ENCODE results near the gene PACRG.
A peak's percentile ranks its signal among the peaks of the same experiment; 100 is the strongest.

DNA sequence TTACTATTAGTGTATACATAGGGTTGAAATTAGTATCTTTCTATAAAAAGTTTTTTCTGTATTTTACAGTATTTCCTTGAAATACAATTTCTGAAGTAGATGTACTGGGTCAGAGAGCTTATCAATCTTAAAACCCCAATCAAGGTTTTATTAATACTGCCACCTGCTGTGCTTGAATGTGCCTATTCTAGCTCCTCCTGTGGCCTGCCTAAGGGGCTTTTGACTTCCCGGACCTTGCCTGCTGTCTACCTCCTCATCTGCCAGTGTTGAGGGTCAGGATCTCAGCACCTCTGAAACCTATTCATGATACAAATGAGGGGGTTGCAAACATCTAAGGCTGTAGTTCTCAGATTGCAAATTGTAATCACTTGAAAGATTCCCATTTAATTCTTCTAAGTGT, 9.2 kb downstream of the PACRG start:
- TF ChIP-seq, protein P1, sequence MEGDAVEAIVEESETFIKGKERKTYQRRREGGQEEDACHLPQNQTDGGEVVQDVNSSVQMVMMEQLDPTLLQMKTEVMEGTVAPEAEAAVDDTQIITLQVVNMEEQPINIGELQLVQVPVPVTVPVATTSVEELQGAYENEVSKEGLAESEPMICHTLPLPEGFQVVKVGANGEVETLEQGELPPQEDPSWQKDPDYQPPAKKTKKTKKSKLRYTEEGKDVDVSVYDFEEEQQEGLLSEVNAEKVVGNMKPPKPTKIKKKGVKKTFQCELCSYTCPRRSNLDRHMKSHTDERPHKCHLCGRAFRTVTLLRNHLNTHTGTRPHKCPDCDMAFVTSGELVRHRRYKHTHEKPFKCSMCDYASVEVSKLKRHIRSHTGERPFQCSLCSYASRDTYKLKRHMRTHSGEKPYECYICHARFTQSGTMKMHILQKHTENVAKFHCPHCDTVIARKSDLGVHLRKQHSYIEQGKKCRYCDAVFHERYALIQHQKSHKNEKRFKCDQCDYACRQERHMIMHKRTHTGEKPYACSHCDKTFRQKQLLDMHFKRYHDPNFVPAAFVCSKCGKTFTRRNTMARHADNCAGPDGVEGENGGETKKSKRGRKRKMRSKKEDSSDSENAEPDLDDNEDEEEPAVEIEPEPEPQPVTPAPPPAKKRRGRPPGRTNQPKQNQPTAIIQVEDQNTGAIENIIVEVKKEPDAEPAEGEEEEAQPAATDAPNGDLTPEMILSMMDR (conservative IDR thresholded peaks at IDR 0.05; ENCODE audit: low read length) = peak; percentile 51; the same call in 1 of the 2 replicates
- no peak for TF ChIP-seq EZH2phosphoT487 (IDR thresholded peaks at IDR 0.05; ENCODE audit: borderline replicate concordance, low read depth, low read length)

Measured in OCI-LY7 (cell line).